KMS-11 (cell line): ENCODE data around the gene STK24.
"Not testable (repeated sequence)": the region's sequence is repeated elsewhere in the genome, so short reads cannot be mapped to it uniquely, and the experiment has no call there.

Experiments used
- H2AFZ ChIP-seq: fragments of 200-600 bp; sonication (generic); 2 replicates; pipeline ENCODE4 v1.6.1; 2016; ENCODE audit warnings: antibody characterized with exemption, mixed run types, low read depth
- H3K27ac ChIP-seq: fragments of 200-600 bp; sonication (generic); 2 replicates; pipeline ENCODE4 v1.6.1; 2016; ENCODE audit warnings: mild to moderate bottlenecking, mixed run types
- H3K27me3 ChIP-seq: fragments of 200-600 bp; sonication (generic); 2 replicates; pipeline ENCODE4 v1.6.1; 2017; ENCODE audit warnings: mild to moderate bottlenecking, low read depth, mixed run types, moderate library complexity; ENCODE audit not compliant: insufficient read depth
- H3K36me3 ChIP-seq: fragments of 200-600 bp; sonication (generic); 2 replicates; pipeline ENCODE4 v1.6.1; 2017; ENCODE audit warnings: mild to moderate bottlenecking, mixed run types; ENCODE audit not compliant: insufficient read depth
- H3K4me1 ChIP-seq: fragments of 200-600 bp; sonication (generic); 2 replicates; pipeline ENCODE4 v1.6.1; 2016; ENCODE audit warnings: mild to moderate bottlenecking, low read depth, mixed run types; ENCODE audit not compliant: poor library complexity, severe bottlenecking
- H3K4me2 ChIP-seq: fragments of 200-600 bp; sonication (generic); 2 replicates; pipeline ENCODE4 v1.7.0; 2016; ENCODE audit warnings: mild to moderate bottlenecking, mixed run types
- H3K4me3 ChIP-seq: fragments of 200-600 bp; sonication (generic); IDR thresholded peaks from 2 replicates; pipeline ENCODE4 v1.6.1; 2017; ENCODE audit warnings: low read depth, low read length, mixed read lengths; ENCODE audit not compliant: insufficient read depth
- H3K79me2 ChIP-seq: fragments of 200-600 bp; sonication (generic); 2 replicates; pipeline ENCODE4 v1.6.1; 2016; ENCODE audit warnings: low read depth, mixed run types; ENCODE audit not compliant: insufficient read depth
- H3K9ac ChIP-seq: fragments of 200-600 bp; sonication (generic); 2 replicates; pipeline ENCODE4 v1.6.1; 2016; ENCODE audit warnings: mild to moderate bottlenecking, mixed run types
- H4K20me1 ChIP-seq: fragments of 200-600 bp; sonication (generic); 2 replicates; pipeline ENCODE4 v1.6.1; 2016; ENCODE audit warnings: mild to moderate bottlenecking, mixed run types; ENCODE audit not compliant: insufficient read depth
- TF ChIP-seq, protein P1 (sequence below): fragments of 200-600 bp; sonication (generic); conservative IDR thresholded peaks from 2 replicates; pipeline ENCODE4 v1.6.1; 2017; ENCODE audit warnings: low read depth, mild to moderate bottlenecking, antibody characterized with exemption, low read length, moderate library complexity, mixed read lengths

The STK24 gene

DNA sequence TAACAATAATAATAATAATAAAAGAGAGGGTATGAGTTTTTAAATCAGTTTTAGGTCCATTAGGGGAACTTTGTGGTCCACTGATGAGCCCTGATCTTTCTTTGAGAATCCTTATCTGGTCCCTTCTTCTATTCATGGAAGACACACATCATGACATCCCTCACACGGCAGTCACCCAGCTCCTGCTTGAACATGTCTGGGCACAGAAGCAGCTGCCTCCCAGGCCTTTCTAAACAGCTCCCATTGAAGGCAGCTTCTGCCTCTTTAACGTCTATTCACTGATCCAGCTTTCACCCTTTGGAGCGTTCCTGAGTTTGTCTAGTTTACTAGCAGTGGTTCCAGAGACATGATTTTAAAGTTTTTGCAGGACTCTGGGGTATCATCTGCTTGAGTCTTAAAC lies 42.6 kb upstream of the STK24 start:
- Histone ChIP-seq H3K4me1 (no peaks in the 10 kb centered on the region), H3K4me3 (no peak overlapping the region), H3K27me3 (no peaks in the 10 kb centered on the region), H4K20me1 (no peaks in the 10 kb centered on the region), H3K9ac (no peak overlapping the region), H3K36me3 (no peaks in the 10 kb centered on the region), H3K4me2 (no peak overlapping the region), H3K27ac (no peak overlapping the region), H3K79me2 (no peaks in the 10 kb centered on the region), H2AFZ (no peak overlapping the region)
- TF ChIP-seq, protein P1, sequence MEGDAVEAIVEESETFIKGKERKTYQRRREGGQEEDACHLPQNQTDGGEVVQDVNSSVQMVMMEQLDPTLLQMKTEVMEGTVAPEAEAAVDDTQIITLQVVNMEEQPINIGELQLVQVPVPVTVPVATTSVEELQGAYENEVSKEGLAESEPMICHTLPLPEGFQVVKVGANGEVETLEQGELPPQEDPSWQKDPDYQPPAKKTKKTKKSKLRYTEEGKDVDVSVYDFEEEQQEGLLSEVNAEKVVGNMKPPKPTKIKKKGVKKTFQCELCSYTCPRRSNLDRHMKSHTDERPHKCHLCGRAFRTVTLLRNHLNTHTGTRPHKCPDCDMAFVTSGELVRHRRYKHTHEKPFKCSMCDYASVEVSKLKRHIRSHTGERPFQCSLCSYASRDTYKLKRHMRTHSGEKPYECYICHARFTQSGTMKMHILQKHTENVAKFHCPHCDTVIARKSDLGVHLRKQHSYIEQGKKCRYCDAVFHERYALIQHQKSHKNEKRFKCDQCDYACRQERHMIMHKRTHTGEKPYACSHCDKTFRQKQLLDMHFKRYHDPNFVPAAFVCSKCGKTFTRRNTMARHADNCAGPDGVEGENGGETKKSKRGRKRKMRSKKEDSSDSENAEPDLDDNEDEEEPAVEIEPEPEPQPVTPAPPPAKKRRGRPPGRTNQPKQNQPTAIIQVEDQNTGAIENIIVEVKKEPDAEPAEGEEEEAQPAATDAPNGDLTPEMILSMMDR: no peak

DNA sequence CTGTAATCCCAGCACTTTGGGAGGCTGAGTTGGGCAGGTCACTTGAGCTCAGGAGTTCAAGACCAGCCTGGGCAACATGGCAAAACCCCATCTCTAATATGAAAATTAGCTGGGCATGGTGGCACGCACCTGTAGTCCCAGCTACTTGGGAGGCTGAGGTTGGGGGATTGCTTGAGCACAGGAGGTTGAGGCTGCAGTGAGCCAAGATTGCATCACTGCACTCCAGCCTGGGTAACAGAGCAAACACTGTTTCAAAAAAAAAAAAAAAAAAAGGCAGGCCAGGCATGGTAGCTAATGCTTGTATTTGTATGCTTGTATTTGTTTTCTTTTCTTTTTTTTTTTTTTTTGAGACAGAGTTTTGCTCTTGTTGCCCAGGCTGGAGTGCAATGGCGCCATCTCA lies 38.7 kb upstream of the STK24 start:
- not testable (repeated sequence) for H3K36me3 ChIP-seq, H3K4me3 ChIP-seq, H3K79me2 ChIP-seq, H3K4me2 ChIP-seq, H3K27ac ChIP-seq, H3K9ac ChIP-seq, H2AFZ ChIP-seq, H3K27me3 ChIP-seq, H4K20me1 ChIP-seq, H3K4me1 ChIP-seq

DNA sequence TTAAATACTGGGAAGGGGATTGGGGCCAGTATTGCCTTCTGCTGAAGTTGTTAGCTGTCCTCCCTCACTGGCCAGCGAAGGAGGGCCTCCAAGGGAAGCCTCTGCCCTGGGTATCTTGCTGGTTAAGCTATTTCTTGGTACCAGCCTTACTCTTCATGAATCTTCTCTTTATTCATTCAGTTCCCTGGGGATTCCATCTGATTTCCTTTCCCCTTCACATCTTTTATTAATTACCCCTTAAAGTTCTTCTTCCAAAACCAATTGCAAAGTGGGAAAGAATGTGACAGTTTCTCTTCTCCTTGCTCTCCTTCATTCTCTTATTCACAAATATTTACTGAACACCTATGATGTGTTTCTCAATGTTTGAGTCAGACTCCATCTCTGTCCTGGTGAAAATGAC lies 36.7 kb upstream of the STK24 start:
- Histone ChIP-seq H3K79me2 (no peaks in the 10 kb centered on the region), H2AFZ (no peak overlapping the region), H3K27ac (no peak overlapping the region), H3K4me2 (no peak overlapping the region), H3K4me3 (no peak overlapping the region), H3K36me3 (no peaks in the 10 kb centered on the region), H4K20me1 (no peaks in the 10 kb centered on the region), H3K4me1 (no peaks in the 10 kb centered on the region), H3K9ac (no peak overlapping the region), H3K27me3 (no peaks in the 10 kb centered on the region)
- TF ChIP-seq, protein P1: no peak

DNA sequence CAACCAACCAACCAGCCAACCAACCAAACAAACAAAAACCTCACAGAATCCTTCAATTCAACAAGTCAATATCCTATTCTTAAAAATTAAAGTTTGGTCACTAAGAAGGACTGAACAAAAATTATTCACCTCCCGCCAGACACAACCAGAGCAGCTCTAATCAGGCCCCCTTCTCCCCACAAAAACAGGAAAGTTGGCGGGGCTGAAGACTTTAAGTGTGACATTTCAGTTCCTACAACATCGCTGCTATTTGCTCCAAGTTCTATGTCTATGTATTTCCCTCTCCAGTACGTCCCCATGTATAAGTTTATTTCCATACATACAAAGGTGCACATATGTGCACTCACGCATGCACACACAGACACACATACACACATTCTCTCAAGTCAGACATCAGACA lies 32.8 kb upstream of the STK24 start:
- Histone ChIP-seq H4K20me1 (no peaks in the 10 kb centered on the region), H3K4me2 (no peak overlapping the region), H3K36me3 (no peaks in the 10 kb centered on the region), H2AFZ (no peak overlapping the region), H3K79me2 (no peaks in the 10 kb centered on the region), H3K27me3 (no peaks in the 10 kb centered on the region), H3K9ac (no peak overlapping the region), H3K4me1 (no peaks in the 10 kb centered on the region), H3K4me3 (no peak overlapping the region), H3K27ac (no peak overlapping the region)
- TF ChIP-seq, protein P1: no peak

DNA sequence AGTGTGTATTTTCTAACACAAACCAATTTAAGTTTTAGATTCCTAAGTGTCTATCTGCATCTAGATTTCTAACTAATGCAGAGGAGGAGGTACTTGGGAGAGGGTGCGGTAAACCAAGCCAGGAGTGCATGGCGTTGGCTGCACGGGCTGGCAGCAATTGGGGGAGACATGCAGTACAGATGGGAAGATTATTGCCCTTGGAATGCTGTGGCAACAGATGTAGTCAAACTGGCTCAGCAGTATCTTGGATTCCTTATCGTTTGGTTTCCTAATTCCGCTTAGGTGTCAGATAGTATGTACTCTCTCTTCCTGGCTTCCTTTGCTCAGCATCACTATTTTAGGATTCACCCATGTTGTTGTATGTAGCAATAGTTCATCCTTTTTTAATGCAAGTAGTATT lies 29.4 kb upstream of the STK24 start:
- no peaks in the 10 kb centered on the region for H4K20me1 ChIP-seq
- no peak overlapping the region for H3K27ac ChIP-seq
- no peaks in the 10 kb centered on the region for H3K27me3 ChIP-seq
- H3K36me3 ChIP-seq: no peaks in the 10 kb centered on the region
- no peaks in the 10 kb centered on the region for H3K4me1 ChIP-seq
- H2AFZ ChIP-seq: no peak overlapping the region
- H3K9ac ChIP-seq: no peak overlapping the region
- H3K4me3 ChIP-seq: no peak overlapping the region
- TF ChIP-seq, protein P1: no peak
- H3K4me2 ChIP-seq: no peak overlapping the region
- no peaks in the 10 kb centered on the region for H3K79me2 ChIP-seq
